ENCODE data around the gene NIP7.
A peak's percentile ranks its signal among the peaks of the same experiment; 100 is the strongest.

Gene NIP7

GRCh38 chr16:69324013-69324531 is 15.5 kb upstream of the NIP7 start:
- FAIRE-seq, result no peak
- no peak for DNase-seq (ENCODE audit: insufficient read length, low spot score)
- TF ChIP-seq POLR2A (IDR thresholded peaks at IDR 0.05; ENCODE audit: low read depth, low read length), result no peak

GRCh38 chr16:69324585-69325253 is 14.9 kb upstream of the NIP7 start:
- FAIRE-seq (no peak), DNase-seq (ENCODE audit: insufficient read length, low spot score) (no peak)
- TF ChIP-seq POLR2A (IDR thresholded peaks at IDR 0.05; ENCODE audit: low read depth, low read length), result no peak

- no peak for TF ChIP-seq POLR2A (IDR thresholded peaks at IDR 0.05; ENCODE audit: low read depth, low read length)
- DNase-seq (ENCODE audit: insufficient read length, low spot score) (no peak), FAIRE-seq (no peak)
These were observed 13.8 kb upstream of the NIP7 start for GRCh38 chr16:69325784-69326171.

GRCh38 chr16:69326172-69326873 is 13.2 kb upstream of the NIP7 start:
- TF ChIP-seq POLR2A (IDR thresholded peaks at IDR 0.05; ENCODE audit: low read depth, low read length), result no peak
- no peak for FAIRE-seq
- no peak for DNase-seq (ENCODE audit: insufficient read length, low spot score)

- DNase-seq (ENCODE audit: insufficient read length, low spot score), result no peak
- TF ChIP-seq POLR2A (IDR thresholded peaks at IDR 0.05; ENCODE audit: low read depth, low read length), result no peak
- FAIRE-seq, result no peak
These were observed 11.8 kb upstream of the NIP7 start for GRCh38 chr16:69327585-69328310.

- no peak for TF ChIP-seq POLR2A (IDR thresholded peaks at IDR 0.05; ENCODE audit: low read depth, low read length)
- no peak for DNase-seq (ENCODE audit: insufficient read length, low spot score)
- no peak for FAIRE-seq
These were observed 10.7 kb upstream of the NIP7 start for GRCh38 chr16:69328854-69329316.

- DNase-seq (ENCODE audit: insufficient read length, low spot score) (peak; percentile 53), FAIRE-seq (no peak)
- no peak for TF ChIP-seq POLR2A (IDR thresholded peaks at IDR 0.05; ENCODE audit: low read depth, low read length)
These were observed 9.9 kb upstream of the NIP7 start for GRCh38 chr16:69329369-69330285.

- no peak for FAIRE-seq
- TF ChIP-seq POLR2A (IDR thresholded peaks at IDR 0.05; ENCODE audit: low read depth, low read length), result peak; percentile 77
These were observed 9.1 kb upstream of the NIP7 start, which contains the start of gene PDF for GRCh38 chr16:69330286-69331109. Gene PDF (minus strand): TSS chr16:69330588. CDS start chr16:69330570, 18 bp downstream.

GRCh38 chr16:69334696-69335095 is 4.9 kb upstream of the NIP7 start:
- no peak for TF ChIP-seq POLR2A (IDR thresholded peaks at IDR 0.05; ENCODE audit: low read depth, low read length)
- DNase-seq (ENCODE audit: insufficient read length, low spot score), result no peak
- no peak for FAIRE-seq

More at GRCh38 chr16:69330286-69331109, 9.1 kb upstream of the NIP7 start, which contains the start of gene PDF:
- DNase-seq (ENCODE audit: insufficient read length, low spot score), result peak; percentile 96

GRCh38 chr16:69338557-69339288 is 849 bp upstream of the NIP7 start:
- FAIRE-seq (no peak), DNase-seq (ENCODE audit: insufficient read length, low spot score) (no peak)
- no peak for TF ChIP-seq POLR2A (IDR thresholded peaks at IDR 0.05; ENCODE audit: low read depth, low read length)

- FAIRE-seq (no peak), DNase-seq (ENCODE audit: insufficient read length, low spot score) (no peak)
- TF ChIP-seq POLR2A (IDR thresholded peaks at IDR 0.05; ENCODE audit: low read depth, low read length), result no peak
These were observed 598 bp downstream of the NIP7 start for GRCh38 chr16:69340095-69340644.
